ENCODE measurements around the gene PDHX.

GRCh38 chr11:34976496-34977088, 60.2 kb downstream of the PDHX start:
- TF ChIP-seq CTCF (optimal IDR thresholded peaks at IDR 0.05 in 1 of 3, IDR thresholded peaks at IDR 0.05 in 1 of 3, conservative IDR thresholded peaks at IDR 0.05 in 1 of 3; ENCODE audit: extremely low read depth in 1 of 3, insufficient read depth in 2 of 3, low read length in 3 of 3) (no peak), EZH2 (IDR thresholded peaks at IDR 0.05; ENCODE audit: low read length) (no peak)

Measured in keratinocyte (primary cell).